Measurements from ENCODE around the gene AMBRA1.
A peak's percentile ranks its signal among the peaks of the same experiment; 100 is the strongest.
"Not testable (repeated sequence)": the region's sequence is repeated elsewhere in the genome, so short reads cannot be mapped to it uniquely, and the experiment has no call there.

The AMBRA1 gene

GRCh38 chr11:46533396-46534100 lies 60.3 kb downstream of the AMBRA1 start:
- no peak for DNase-seq (ENCODE audit: low read depth)

- no peak for DNase-seq (ENCODE audit: low read depth)
Measured at GRCh38 chr11:46529928-46530574, 63.8 kb downstream of the AMBRA1 start.

- DNase-seq (ENCODE audit: low read depth): peak; percentile 63
Measured at GRCh38 chr11:46529095-46529905, 64.5 kb downstream of the AMBRA1 start.

DNA sequence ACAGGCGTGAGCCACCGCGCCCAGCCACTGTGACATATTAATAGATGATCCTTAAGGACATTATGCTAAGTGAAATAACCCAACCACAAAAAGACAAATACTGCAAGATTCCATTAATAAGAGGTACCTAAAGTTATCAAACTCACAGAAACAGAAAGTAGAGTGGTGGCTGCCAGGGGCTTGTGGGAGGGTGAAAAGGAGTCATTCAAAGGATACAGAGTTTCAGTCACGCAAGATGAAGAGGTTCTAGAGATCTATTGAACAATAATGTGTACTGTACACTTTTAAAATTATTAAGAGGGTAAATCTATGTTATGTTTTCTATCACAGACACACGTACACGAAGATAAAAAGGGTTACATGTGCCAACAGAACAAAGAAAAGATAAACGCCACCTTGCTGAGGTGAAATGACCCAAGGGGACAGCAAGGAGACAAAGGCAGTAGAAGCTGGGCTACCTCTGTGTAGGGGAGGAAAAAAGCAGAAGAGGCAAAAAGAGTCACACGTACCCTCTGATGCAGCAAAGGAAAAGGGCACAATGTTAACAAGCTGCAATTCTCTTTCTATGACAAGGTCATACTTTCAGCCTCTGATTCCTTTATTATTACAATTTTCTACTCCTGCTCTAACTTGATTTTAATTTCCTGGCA lies 65.3 kb downstream of the AMBRA1 start:
- no peak for DNase-seq (ENCODE audit: low read depth)

GRCh38 chr11:46527591-46528130 lies 66.2 kb downstream of the AMBRA1 start:
- no peak for DNase-seq (ENCODE audit: low read depth)

- no peak for DNase-seq (ENCODE audit: low read depth)
Measured at GRCh38 chr11:46526216-46527215, 67.3 kb downstream of the AMBRA1 start.

- DNase-seq (ENCODE audit: low read depth): no peak
Measured at GRCh38 chr11:46524201-46524770, 69.5 kb downstream of the AMBRA1 start.

DNA sequence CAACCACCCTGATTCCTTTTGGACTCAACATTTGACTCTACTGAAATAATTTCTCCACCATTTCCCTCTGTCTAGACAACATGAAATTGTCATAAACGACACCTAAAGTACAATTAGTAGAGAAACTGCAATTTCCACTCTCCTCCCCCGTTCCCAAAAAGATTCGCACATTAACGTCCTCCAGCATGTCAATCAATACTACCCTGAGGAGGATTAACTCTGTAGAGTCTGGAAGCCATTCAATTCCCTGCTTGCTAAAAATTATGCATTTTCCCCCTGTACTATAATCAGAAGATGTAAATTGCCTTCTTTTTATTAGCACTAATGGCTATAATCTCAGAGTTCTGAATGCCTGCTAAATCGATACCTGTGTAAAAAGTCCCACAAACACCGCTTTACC lies 70.5 kb downstream of the AMBRA1 start:
- DNase-seq (ENCODE audit: low read depth): no peak

GRCh38 chr11:46522682-46523281 lies 71.0 kb downstream of the AMBRA1 start:
- DNase-seq (ENCODE audit: low read depth): no peak

- no peak for DNase-seq (ENCODE audit: low read depth)
Measured at GRCh38 chr11:46521961-46522681, 71.7 kb downstream of the AMBRA1 start.

DNA sequence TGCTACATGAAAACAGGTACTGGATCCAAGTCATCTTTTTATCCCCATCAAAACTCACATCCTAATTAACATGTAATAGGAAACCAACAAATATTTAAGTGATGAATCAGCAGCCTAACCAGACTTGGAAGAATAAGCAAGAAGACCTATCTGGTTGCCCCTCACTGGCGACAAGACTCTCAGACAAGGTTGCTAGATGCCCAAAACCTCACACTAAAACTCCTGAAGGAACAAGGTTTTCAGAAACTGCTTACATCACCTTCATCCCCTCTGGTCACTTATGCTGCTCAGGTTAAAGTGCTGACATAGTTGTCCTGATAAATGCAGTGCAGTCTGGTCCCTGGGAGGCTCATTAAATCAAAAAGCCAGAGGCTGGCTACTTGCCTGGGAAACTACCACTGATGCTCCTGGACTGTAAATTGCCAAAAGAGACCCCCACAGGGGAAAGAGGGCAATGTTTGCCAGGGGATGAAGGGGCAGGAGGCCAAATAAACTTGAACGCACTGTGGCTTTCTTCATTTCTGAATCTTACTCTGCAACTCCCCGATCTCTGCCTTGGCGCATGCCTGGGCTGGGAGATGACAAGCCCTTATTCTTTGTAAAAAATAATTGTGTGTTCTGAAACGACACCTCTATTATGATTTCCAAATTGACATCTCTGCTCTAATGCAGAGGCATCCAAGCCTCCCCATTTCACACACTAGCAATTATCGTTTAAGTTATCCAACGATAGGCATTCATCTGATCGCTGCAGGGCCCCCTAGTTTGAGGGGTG lies 72.7 kb downstream of the AMBRA1 start:
- no peak for DNase-seq (ENCODE audit: low read depth)

DNA sequence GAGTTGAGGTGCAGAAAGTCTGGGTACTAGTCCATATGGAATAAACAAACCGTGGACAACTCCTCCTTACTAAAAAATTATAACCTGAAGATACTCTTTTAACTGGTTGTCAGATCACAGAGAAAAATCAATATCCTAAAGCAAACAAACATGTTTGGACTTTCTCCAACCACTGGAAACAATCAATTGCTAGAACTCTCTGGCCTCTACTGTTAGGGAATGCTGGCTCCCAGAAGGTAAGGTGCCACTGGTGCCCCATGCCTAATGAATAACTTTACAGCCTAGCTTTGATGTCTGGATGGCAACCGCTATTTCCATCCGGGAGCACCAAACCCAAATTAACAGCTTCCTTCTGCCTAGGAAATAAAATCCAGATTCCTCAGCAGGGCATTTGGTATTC lies 74.5 kb downstream of the AMBRA1 start:
- no peak for DNase-seq (ENCODE audit: low read depth)

DNA sequence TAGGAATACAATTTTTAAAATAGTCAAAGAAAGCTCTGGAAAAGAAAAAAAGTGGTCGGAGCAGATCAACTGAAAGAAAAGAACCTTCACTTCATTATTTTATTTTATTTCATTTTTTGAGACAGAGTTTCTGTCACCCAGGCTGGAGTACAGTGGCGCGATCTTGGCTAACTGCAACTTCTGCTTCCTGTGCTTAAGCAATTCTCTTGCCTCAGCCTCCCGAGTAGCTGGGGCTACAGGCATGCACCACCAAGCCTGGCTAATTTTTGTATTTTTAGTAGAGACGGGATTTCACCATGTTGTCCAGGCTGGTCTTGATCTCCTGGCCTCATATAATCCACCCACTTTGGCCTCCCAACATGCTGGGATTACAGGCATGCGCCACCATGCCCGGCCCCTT lies 74.9 kb downstream of the AMBRA1 start:
- DNase-seq (ENCODE audit: low read depth): not testable (repeated sequence)

- no peak for DNase-seq (ENCODE audit: low read depth)
Measured at GRCh38 chr11:46514370-46514769, 79.5 kb downstream of the AMBRA1 start.

DNA sequence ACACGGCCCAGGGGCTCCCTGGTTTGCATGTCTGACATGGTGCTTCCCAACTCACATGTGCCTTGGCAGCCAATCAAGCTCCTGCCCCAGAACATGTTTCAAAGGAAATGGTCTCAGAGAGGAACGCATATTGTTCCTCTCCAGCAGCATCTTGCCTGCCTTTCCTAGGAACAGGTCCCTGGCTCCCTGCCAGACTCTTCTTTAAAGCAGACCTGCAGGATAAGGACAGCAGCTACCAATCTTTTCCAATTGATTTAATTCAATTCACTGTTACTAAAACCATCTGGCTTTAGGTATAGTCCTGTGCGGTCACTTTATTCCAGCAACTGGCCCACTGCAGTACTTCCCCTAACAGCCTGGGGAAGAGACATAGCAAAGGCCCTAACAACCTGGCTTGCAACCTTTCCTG lies 79.9 kb downstream of the AMBRA1 start:
- DNase-seq (ENCODE audit: low read depth): no peak

GRCh38 chr11:46512261-46512881 lies 81.5 kb downstream of the AMBRA1 start:
- DNase-seq (ENCODE audit: low read depth): no peak

GRCh38 chr11:46511342-46511741 lies 82.5 kb downstream of the AMBRA1 start:
- no peak for DNase-seq (ENCODE audit: low read depth)

DNA sequence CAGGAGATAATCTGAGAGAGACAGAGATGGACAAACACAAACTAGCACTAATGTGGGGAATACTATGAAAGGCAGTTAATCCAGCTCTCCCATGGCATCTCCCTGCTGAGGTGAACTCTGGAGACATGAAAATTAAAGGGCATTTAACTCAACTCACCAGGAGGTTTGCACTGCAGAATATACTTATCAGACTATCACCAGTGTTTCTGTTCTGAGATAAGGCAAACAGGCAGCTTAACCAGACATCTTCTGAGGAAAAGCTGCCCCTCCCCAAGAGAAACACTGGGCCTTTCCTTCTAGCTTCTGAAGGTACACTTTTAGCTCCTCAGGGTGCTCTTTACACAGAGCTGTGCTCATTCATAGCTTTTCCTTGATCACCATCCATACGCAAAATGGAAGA lies 85.5 kb downstream of the AMBRA1 start:
- no peak for DNase-seq (ENCODE audit: low read depth)
